ENCODE data around the gene ATF7IP2.
"Not testable (repeated sequence)": the region's sequence is repeated elsewhere in the genome, so short reads cannot be mapped to it uniquely, and the experiment has no call there.

ATF7IP2 gene, protein sequence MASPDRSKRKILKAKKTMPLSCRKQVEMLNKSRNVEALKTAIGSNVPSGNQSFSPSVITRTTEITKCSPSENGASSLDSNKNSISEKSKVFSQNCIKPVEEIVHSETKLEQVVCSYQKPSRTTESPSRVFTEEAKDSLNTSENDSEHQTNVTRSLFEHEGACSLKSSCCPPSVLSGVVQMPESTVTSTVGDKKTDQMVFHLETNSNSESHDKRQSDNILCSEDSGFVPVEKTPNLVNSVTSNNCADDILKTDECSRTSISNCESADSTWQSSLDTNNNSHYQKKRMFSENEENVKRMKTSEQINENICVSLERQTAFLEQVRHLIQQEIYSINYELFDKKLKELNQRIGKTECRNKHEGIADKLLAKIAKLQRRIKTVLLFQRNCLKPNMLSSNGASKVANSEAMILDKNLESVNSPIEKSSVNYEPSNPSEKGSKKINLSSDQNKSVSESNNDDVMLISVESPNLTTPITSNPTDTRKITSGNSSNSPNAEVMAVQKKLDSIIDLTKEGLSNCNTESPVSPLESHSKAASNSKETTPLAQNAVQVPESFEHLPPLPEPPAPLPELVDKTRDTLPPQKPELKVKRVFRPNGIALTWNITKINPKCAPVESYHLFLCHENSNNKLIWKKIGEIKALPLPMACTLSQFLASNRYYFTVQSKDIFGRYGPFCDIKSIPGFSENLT

DNA sequence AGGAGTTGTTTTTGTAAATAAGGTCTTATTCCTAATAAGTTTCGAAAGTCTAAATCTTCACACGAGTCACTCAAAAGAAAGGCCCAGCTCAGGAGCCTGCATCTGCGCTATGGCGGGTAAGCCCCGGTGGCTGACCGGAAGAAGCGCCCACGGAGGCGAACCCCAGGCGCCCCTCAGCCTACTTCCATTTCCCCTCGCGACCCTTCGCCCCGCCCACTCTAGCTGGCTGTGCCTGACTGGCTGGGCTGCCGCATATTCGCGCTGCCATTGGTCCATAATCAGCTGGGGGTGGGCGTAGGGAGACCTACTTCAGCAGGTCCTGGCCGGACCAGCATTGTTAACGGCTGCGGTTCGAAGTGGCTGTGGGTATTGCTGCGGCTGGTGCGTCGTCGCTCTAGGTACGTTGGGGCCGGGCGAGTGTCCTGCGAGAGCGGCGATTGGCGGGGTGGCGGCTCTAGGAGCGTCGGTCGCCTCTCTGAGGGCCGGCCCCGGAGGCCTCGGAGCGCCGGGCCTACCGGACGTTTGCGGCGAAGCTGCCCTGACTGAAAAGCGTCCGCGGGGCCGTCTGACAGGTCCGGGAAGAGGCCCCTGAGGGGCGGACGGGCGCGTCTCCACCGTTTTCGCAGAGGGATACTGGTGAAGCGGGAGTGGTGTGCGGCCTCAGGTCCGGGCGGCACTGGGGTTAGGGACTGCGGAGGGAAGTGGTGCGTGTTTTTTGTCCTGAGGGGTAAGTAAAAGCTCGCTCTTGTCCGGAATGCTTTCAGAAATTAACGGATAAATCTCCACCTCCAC is at the start of gene ATF7IP2:
Gene ATF7IP2 (plus strand): TSS at position 337 of the 792 bp plus-strand sequence. CDS start 44,560 bp downstream, outside the sequence.
- TF ChIP-seq, protein P1, sequence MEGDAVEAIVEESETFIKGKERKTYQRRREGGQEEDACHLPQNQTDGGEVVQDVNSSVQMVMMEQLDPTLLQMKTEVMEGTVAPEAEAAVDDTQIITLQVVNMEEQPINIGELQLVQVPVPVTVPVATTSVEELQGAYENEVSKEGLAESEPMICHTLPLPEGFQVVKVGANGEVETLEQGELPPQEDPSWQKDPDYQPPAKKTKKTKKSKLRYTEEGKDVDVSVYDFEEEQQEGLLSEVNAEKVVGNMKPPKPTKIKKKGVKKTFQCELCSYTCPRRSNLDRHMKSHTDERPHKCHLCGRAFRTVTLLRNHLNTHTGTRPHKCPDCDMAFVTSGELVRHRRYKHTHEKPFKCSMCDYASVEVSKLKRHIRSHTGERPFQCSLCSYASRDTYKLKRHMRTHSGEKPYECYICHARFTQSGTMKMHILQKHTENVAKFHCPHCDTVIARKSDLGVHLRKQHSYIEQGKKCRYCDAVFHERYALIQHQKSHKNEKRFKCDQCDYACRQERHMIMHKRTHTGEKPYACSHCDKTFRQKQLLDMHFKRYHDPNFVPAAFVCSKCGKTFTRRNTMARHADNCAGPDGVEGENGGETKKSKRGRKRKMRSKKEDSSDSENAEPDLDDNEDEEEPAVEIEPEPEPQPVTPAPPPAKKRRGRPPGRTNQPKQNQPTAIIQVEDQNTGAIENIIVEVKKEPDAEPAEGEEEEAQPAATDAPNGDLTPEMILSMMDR (IDR thresholded peaks at IDR 0.05; ENCODE audit: insufficient read depth, low read depth, low read length, missing control alignments): no peak
- H3K4me3 ChIP-seq (ENCODE audit: low read depth, low read length): peak within 1 kb of the TSS; percentile 66
- peak; percentile 97 for DNase-seq (ENCODE audit: low read depth)

DNA sequence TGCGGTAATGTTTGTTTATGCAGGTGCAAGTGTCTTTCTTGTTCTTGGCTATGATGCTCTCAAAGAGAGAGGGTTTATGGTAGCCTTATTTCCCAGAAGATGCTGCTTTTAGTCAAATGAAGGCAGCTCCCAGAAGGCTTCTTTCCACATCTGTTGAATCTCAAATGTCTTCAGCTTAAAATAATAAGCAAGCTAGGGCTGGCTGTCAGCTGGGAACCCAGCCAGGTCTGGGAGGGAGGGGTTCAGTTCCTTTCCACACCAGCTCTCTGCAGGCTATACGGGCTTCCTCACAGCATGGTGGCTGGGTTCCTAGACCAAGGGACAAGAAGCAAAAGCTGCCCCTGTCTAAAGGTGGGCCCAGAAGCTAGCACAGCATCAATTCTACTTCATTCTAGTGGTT is 47.4 kb upstream of the ATF7IP2 start:
- no peak overlapping the region for H3K4me3 ChIP-seq (ENCODE audit: low read depth, low read length)
- TF ChIP-seq, protein P1 (IDR thresholded peaks at IDR 0.05; ENCODE audit: insufficient read depth, low read depth, low read length, missing control alignments): no peak
- no peak for DNase-seq (ENCODE audit: low read depth)

DNA sequence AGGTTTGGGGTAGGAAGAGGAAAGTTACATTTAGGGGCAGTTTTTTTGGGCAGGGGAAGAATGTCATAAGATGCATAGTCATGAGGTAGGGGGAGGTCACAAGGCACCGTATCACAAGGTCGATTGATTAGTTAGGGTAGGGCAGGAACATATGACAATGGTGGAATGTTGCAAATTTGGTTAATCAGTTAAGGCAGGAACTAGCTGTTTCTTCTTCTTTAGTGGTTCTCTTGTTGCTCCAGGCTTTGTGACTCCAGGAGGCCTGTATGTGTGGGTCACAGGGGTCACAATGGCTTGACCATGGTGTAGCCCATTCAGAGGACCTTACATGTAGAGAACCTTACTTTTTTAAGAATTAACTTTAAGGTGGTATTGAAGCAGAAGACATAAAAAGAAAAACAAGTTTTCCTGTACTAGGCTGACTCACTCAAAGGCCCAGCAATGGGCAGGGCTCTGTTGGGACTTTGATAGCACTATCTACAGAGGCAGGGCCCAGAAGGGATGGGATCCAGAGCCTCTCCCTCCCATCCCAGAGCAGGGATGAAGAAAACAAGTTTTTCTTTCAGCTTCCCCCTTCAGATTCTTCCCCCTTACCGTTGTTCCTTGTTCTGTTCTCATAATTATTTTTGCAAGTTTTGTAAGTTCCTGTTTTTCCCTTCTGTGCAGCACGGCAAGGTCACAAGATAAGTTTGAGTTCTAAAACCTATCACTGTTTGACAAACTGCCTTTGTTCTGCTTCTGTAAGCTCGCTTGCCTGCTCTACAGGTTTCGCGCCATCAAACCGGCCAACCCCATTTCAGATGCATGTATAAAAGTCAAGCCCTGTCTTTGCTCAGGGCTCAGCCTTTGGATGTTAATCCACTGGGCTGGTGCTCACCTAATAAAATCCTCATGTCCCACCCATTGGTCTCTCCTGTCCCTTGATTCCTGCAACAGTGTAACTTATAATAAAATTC is 45.8 kb upstream of the ATF7IP2 start:
- TF ChIP-seq, protein P1 (IDR thresholded peaks at IDR 0.05; ENCODE audit: insufficient read depth, low read depth, low read length, missing control alignments): no peak
- no peak overlapping the region for H3K4me3 ChIP-seq (ENCODE audit: low read depth, low read length)
- no peak for DNase-seq (ENCODE audit: low read depth)

DNA sequence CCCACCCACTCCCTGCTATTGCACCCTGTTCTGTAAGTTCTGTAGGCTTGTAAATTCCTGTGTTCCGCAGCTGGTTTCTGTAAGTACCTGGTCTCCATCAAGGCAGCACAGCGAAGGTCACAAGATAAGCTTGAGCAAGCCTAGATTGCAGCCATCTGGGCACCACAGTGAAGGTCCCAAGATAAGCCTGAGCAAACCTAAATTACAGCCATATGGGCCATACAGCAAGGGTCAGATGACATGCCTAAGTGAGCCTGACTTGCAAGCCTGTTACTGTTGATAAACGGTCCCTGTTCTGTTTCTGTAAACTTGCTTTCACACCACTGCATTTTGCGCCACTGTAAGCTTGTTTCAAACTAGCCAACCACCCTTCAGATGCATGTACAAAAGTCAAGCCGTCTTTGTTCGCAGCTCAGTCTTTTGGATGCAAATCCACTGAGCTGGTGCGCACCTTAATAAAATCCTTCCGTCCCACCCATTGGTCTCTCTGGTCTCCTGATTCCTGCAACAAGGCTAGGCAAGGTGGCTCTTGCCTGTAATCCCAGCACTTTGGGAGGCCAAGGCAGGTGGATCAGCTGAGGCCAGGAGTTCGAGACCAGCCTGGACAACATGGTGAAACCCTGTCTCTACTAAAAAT is 42.6 kb upstream of the ATF7IP2 start:
- TF ChIP-seq, protein P1 (IDR thresholded peaks at IDR 0.05; ENCODE audit: insufficient read depth, low read depth, low read length, missing control alignments): no peak
- DNase-seq (ENCODE audit: low read depth): no peak

DNA sequence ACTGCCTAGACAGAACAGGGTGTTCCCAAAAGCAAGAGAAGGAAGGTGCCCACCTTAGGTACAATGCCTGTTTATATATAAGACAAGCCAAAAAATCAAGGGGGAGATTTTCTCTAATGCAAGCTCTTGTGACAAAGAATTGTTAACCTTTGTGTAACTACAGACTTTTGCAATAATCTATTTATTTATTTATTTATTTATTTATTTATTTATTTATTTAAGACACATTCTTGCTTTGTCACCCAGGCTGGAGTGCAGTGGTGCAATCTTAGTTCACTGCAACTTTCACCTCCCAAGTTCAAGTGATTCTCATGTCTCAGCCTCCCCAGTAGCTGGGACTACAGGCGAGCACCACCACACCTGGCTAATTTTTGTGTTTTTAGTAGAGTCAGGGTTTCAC is 41.2 kb upstream of the ATF7IP2 start:
- not testable (repeated sequence) for H3K4me3 ChIP-seq (ENCODE audit: low read depth, low read length); DNase-seq (ENCODE audit: low read depth)

More for the DNA sequence above, 42.6 kb upstream of the ATF7IP2 start:
- no peak overlapping the region for H3K4me3 ChIP-seq (ENCODE audit: low read depth, low read length)

DNA sequence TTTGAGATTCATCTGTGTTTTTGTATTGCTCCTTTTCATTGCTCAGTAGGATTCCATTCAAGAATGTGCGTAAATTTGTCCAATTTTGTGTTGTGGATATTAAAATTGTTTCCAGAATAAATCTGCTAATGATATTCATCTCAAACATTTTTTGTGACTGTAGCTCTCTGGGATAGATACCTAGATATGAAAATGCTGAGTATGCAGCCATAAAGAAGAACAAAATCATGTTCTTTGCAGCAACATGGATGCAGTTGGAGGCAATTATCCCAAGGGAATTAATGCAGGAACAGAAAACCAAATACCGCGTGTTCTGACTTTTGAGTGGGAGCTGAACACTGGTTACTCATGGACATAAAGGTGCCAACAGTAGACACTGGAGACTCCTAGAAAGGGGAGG is 40.2 kb upstream of the ATF7IP2 start:
- DNase-seq (ENCODE audit: low read depth): no peak
- no peak overlapping the region for H3K4me3 ChIP-seq (ENCODE audit: low read depth, low read length)
- TF ChIP-seq, protein P1 (IDR thresholded peaks at IDR 0.05; ENCODE audit: insufficient read depth, low read depth, low read length, missing control alignments): no peak

Measured in GM12865 (cell line).